Mesenchymal stem cell (in vitro differentiated cells and primary cell): ENCODE measurements around the gene ZNF688.
A peak's percentile ranks its signal among the peaks of the same experiment; 100 is the strongest.

Experiments
- DNase-seq: peaks from one replicate; pipeline ENCODE4 v3.0.0-alpha.2; 2013
- H2AFZ ChIP-seq: one replicate; pipeline ENCODE4 v1.6.1; 2013; ENCODE audit warnings: low read depth, mild to moderate bottlenecking, control low read depth, inconsistent platforms, low read length, moderate library complexity
- H2AK5ac ChIP-seq: 2 replicates; pipeline ENCODE4 v1.6.1; 2013; ENCODE audit warnings: low read length, moderate library complexity, mild to moderate bottlenecking, inconsistent platforms; ENCODE audit not compliant: severe bottlenecking
- H2BK120ac ChIP-seq: one replicate; pipeline ENCODE4 v1.6.1; 2013; ENCODE audit warnings: low read depth, mild to moderate bottlenecking, inconsistent platforms, low read length, moderate library complexity
- H2BK12ac ChIP-seq, 2 experiments: one replicate each; pipeline ENCODE4 v1.6.1; 2013; ENCODE audit warnings: inconsistent platforms in 2 of 2, low read length in 2 of 2, mild to moderate bottlenecking in 2 of 2, moderate library complexity in 2 of 2, control low read depth in 1 of 2
- H2BK15ac ChIP-seq: one replicate; pipeline ENCODE4 v1.6.1; 2013; ENCODE audit warnings: mild to moderate bottlenecking, low read depth, inconsistent platforms; ENCODE audit not compliant: poor library complexity, severe bottlenecking
- H2BK5ac ChIP-seq: 2 replicates; pipeline ENCODE4 v1.6.1; 2013; ENCODE audit warnings: low read depth, mild to moderate bottlenecking, low read length, control low read depth, inconsistent platforms; ENCODE audit not compliant: poor library complexity, severe bottlenecking
- H3K14ac ChIP-seq, 2 experiments: one replicate each; pipeline ENCODE4 v1.6.1; 2013; ENCODE audit warnings: inconsistent platforms in 2 of 2, low read length in 2 of 2, control low read depth in 1 of 2, mild to moderate bottlenecking in 1 of 2, moderate library complexity in 1 of 2
- H3K18ac ChIP-seq, 2 experiments: one replicate each; pipeline ENCODE4 v1.6.1; 2013; ENCODE audit warnings: inconsistent platforms in 2 of 2, low read length in 2 of 2, control low read depth in 1 of 2, low read depth in 1 of 2, mild to moderate bottlenecking in 1 of 2
- H3K23ac ChIP-seq, 2 experiments: one replicate each; pipeline ENCODE4 v1.6.1; 2013; ENCODE audit warnings: inconsistent platforms in 2 of 2, low read length in 2 of 2, mild to moderate bottlenecking in 2 of 2, moderate library complexity in 2 of 2, control low read depth in 1 of 2
- H3K27ac ChIP-seq: 2 replicates; pipeline ENCODE4 v1.5.1; 2013; ENCODE audit warnings: mild to moderate bottlenecking, moderate library complexity, low read length, control low read depth, inconsistent platforms; ENCODE audit not compliant: poor library complexity, severe bottlenecking
- H3K27me3 ChIP-seq, 2 experiments: 2 replicates each; pipeline versions ENCODE4 v1.6.1 to v1.7.0; 2013; ENCODE audit warnings: low read length in 2 of 2, mild to moderate bottlenecking in 2 of 2, moderate library complexity in 2 of 2, control low read depth in 1 of 2, inconsistent platforms in 1 of 2; ENCODE audit not compliant: control insufficient read depth in 1 of 2, insufficient read depth in 1 of 2
- H3K36me3 ChIP-seq, 2 experiments: 2 replicates each; pipeline versions ENCODE4 v1.6.1 to v1.7.0; 2013; ENCODE audit warnings: low read length in 2 of 2, control low read depth in 1 of 2, inconsistent platforms in 1 of 2, low read depth in 1 of 2, mild to moderate bottlenecking in 1 of 2; ENCODE audit not compliant: insufficient read depth in 2 of 2, control insufficient read depth in 1 of 2
- H3K4ac ChIP-seq, 2 experiments: one replicate each; pipeline ENCODE4 v1.6.1; 2013; ENCODE audit warnings: inconsistent platforms in 2 of 2, low read length in 2 of 2, mild to moderate bottlenecking in 2 of 2, moderate library complexity in 2 of 2, control low read depth in 1 of 2, low read depth in 1 of 2
- H3K4me1 ChIP-seq: 2 replicates; pipeline ENCODE4 v1.6.1; 2013; ENCODE audit warnings: low read depth, low read length, control low read depth; ENCODE audit not compliant: control insufficient read depth, insufficient read depth
- H3K4me2 ChIP-seq: 2 replicates; pipeline ENCODE4 v1.6.1; 2013; ENCODE audit warnings: low read length, mild to moderate bottlenecking, inconsistent platforms; ENCODE audit not compliant: poor library complexity, severe bottlenecking
- H3K4me3 ChIP-seq, 2 experiments: 2 replicates each; pipeline versions ENCODE4 v1.5.1 to v1.7.0; 2013; ENCODE audit warnings: low read length in 2 of 2, mild to moderate bottlenecking in 2 of 2, control low read depth in 1 of 2, low read depth in 1 of 2; ENCODE audit not compliant: insufficient read depth in 1 of 2
- H3K79me1 ChIP-seq: replicated peaks from 2 replicates; pipeline ENCODE4 v1.6.1; 2013; ENCODE audit warnings: mild to moderate bottlenecking, control low read depth, low read length, inconsistent platforms; ENCODE audit not compliant: poor library complexity, severe bottlenecking
- H3K9ac ChIP-seq: 2 replicates; pipeline ENCODE4 v1.7.0; 2013; ENCODE audit warnings: mild to moderate bottlenecking, low read length, moderate library complexity
- H3K9me3 ChIP-seq: 2 replicates; pipeline ENCODE4 v1.7.0; 2013; ENCODE audit warnings: mild to moderate bottlenecking, low read length; ENCODE audit not compliant: control insufficient read depth
- H4K8ac ChIP-seq: one replicate; pipeline ENCODE4 v1.6.1; 2013; ENCODE audit warnings: inconsistent platforms, mild to moderate bottlenecking, low read length, moderate library complexity
- H4K91ac ChIP-seq: one replicate; pipeline ENCODE4 v1.6.1; 2013; ENCODE audit warnings: mild to moderate bottlenecking, low read length, inconsistent platforms
- WGBS: methylation state at CpG from one replicate; pipeline ENCODE4 v1.1.7; 2013; ENCODE audit warnings: mixed read lengths; 5-methylcytosine and 5-hydroxymethylcytosine counted together

Gene ZNF688

DNA sequence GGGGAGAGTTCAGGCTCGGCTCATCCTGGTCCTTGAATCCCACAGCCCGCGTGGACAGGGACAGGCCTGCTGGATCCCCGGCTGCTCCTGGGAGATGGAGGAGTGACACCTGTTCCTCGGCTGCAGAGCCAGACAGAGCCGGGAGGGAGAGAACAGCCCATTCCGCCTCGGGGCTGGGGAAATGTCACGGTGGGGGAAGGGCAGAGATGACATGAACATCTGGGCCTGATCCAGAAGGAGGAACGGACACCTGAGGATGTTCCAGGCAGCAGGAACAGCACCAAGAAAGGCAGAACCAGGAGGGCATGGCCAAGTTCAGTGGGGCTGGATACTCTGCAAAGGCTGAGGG lies 15.4 kb downstream of the ZNF688 start:
- H3K23ac ChIP-seq, result no peak overlapping the region
- no peak overlapping the region for H3K9ac ChIP-seq
- 91% methylated on average over 10 of the region's 10 CpGs for WGBS
- H2BK15ac ChIP-seq, result no peak overlapping the region
- peaks cover 7% of the 10 kb centered on the region for H3K4me1 ChIP-seq
- H3K9me3 ChIP-seq, result no peaks in the 10 kb centered on the region
- no peak overlapping the region for H4K8ac ChIP-seq
- no peak for DNase-seq
- no peak overlapping the region for H3K4me3 ChIP-seq
- H2BK5ac ChIP-seq, result no peak overlapping the region
- H2AFZ ChIP-seq, result no peak overlapping the region
- no peak overlapping the region for H2AK5ac ChIP-seq
- no peaks in the 10 kb centered on the region for H3K27me3 ChIP-seq
- no peak overlapping the region for H3K18ac ChIP-seq
- no peak overlapping the region for H3K4ac ChIP-seq
- H2BK12ac ChIP-seq, result no peak overlapping the region
- H3K27ac ChIP-seq, result no peak overlapping the region
- peaks cover 26% of the 10 kb centered on the region for H3K79me1 ChIP-seq
- no peak overlapping the region for H3K14ac ChIP-seq
- H4K91ac ChIP-seq, result no peak overlapping the region
- no peak overlapping the region for H3K4me2 ChIP-seq
- no peak overlapping the region for H2BK120ac ChIP-seq
- peaks cover 27 to 30% of the 10 kb centered on the region in 2 experiments for H3K36me3 ChIP-seq

DNA sequence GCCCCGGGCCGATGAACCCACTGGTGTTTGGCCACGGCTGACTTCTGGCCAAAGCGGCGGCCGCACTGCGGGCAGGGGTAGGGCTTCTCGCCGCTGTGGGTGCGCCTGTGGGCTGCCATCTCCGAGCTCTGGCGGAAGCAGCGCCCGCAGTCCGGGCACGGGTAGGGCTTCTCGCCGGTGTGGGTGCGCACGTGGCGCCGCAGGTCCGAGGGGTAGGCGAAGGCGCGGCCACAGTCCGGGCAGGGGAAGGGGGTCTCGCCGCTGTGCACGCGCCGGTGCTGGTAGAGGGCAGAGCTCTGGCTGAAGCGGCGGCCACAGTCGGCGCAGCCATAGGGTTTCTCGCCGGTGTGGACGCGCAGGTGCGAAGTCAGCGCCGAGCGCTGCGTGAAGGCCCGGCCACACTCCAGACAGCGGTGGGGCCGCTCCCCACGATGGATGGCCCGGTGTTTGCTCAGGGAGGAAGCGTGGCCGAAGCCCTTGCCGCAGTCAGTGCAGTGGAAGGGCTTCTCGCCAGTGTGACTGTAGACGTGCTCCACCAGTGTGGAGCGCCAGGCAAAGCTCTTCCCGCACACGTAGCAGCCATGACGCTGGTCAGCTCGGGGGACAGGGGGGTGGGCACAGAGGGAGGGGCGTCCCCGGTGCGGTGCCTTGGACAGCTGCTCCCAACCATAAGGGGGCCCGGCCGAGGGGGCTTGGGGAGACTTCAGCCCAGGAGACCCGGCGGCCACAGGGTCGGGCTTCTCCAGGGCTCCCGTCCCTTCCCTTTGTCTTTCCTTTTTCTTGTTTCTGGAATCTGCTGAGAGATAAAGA lies 16.0 kb downstream of the ZNF688 start:
- Histone ChIP-seq H3K14ac (no peak overlapping the region), H3K9ac (no peak overlapping the region), H3K36me3 (peaks cover 27 to 30% of the 10 kb centered on the region in 2 experiments), H4K8ac (no peak overlapping the region), H3K4me1 (peaks cover 8% of the 10 kb centered on the region), H3K4ac (no peak overlapping the region), H2BK12ac (no peak overlapping the region), H3K27me3 (no peaks in the 10 kb centered on the region), H4K91ac (no peak overlapping the region), H2BK5ac (no peak overlapping the region), H3K79me1 (peaks cover 27% of the 10 kb centered on the region), H2BK120ac (no peak overlapping the region), H2AK5ac (no peak overlapping the region), H3K23ac (no peak overlapping the region), H3K18ac (no peak overlapping the region), H3K9me3 (no peaks in the 10 kb centered on the region), H3K4me2 (no peak overlapping the region), H2BK15ac (no peak overlapping the region), H3K27ac (no peak overlapping the region), H3K4me3 (no peak overlapping the region), H2AFZ (no peak overlapping the region)
- DNase-seq, result no peak
- WGBS, result 98% methylated on average over 68 of the region's 69 CpGs

DNA sequence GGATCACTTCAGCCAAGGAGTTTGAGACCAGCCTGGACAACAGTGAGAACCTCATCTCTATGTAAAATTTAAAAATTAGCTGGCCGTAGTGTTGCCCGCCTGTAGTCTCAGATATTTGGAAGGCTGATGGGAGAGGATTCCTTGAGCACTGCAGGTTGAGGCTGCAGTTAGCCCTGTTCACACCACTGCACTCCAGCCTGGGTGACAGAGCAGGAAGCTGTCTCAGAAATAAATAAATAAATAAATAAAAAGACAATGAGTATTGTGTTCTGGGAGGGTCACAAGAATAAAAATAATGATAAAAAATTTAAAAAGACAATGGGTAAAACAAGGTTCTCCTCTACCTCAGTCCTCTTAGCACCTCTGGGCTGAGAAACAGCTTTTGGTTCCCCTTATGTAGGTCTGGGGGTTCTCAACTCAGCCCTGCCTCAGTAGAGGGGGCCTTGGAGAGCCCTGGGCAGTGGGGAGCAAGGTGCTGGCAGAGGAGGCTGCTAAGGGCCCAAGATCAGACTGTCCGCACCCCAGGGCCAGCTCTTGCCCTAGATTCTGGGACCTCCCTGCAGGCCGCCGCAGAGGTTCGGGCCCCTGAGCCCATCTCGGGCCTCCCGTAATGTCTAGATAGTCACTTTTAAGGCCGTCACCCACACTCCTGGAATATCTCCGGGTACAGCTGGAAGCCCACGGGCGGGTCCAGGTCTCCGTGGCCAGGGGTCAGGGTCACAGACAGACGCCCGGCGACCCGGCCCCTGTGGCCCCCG lies 16.8 kb downstream of the ZNF688 start:
- no peak overlapping the region for H2AFZ ChIP-seq
- H3K9me3 ChIP-seq, result no peaks in the 10 kb centered on the region
- no peak overlapping the region for H2BK15ac ChIP-seq
- H2AK5ac ChIP-seq, result no peak overlapping the region
- no peak overlapping the region for H3K9ac ChIP-seq
- peaks cover 9% of the 10 kb centered on the region for H3K4me1 ChIP-seq
- H3K4me3 ChIP-seq, result no peak overlapping the region
- WGBS, result 98% methylated on average over 18 of the region's 18 CpGs
- H3K36me3 ChIP-seq, result peaks cover 27 to 30% of the 10 kb centered on the region in 2 experiments
- H4K8ac ChIP-seq, result no peak overlapping the region
- H3K27ac ChIP-seq, result no peak overlapping the region
- H2BK120ac ChIP-seq, result no peak overlapping the region
- no peak overlapping the region for H3K23ac ChIP-seq
- H3K27me3 ChIP-seq, result no peaks in the 10 kb centered on the region
- no peak for DNase-seq
- H3K79me1 ChIP-seq, result peaks cover 27% of the 10 kb centered on the region
- H4K91ac ChIP-seq, result no peak overlapping the region
- H3K4me2 ChIP-seq, result no peak overlapping the region
- no peak overlapping the region for H3K4ac ChIP-seq
- no peak overlapping the region for H3K18ac ChIP-seq
- no peak overlapping the region for H2BK12ac ChIP-seq
- no peak overlapping the region for H3K14ac ChIP-seq
- H2BK5ac ChIP-seq, result no peak overlapping the region

DNA sequence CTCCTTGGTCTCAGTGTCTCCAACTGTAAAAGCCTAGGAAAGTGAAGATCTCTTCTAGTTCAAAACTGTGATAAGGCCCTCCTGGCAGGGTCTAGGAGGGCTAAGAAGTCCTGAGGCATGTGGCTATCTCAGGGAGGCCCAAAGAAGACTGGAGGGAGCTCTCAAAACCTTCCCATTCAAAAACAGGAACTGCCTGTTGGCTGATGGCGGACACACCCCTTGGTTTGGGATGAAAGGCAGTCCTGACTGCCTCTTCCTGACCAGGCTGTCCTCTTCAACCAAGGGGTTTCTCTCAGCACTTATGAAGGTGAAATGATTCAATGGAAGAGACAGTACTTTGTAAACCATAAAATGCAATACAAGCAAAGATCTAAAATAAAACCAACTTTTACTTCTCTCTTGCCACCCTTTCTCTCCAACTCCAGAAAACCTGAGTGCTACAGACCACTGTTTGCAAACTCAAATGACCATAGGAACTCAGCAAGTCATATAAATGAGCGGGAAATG lies 18.1 kb downstream of the ZNF688 start:
- no peak for DNase-seq
- no peak overlapping the region for H2BK120ac ChIP-seq
- 100% methylated on average over 1 of the region's 2 CpGs for WGBS
- no peak overlapping the region for H2BK12ac ChIP-seq
- H3K14ac ChIP-seq, result no peak overlapping the region
- H3K23ac ChIP-seq, result no peak overlapping the region
- no peak overlapping the region for H3K9ac ChIP-seq
- H3K4me1 ChIP-seq, result peaks cover 10% of the 10 kb centered on the region
- peak overlapping the region; percentile 32 for H2BK5ac ChIP-seq
- no peak overlapping the region for H2AK5ac ChIP-seq
- peaks cover 27 to 30% of the 10 kb centered on the region in 2 experiments for H3K36me3 ChIP-seq
- no peak overlapping the region for H3K4me2 ChIP-seq
- no peak overlapping the region for H2AFZ ChIP-seq
- H3K27ac ChIP-seq, result no peak overlapping the region
- no peak overlapping the region for H4K8ac ChIP-seq
- no peak overlapping the region for H2BK15ac ChIP-seq
- H3K27me3 ChIP-seq, result no peaks in the 10 kb centered on the region
- no peak overlapping the region for H3K4me3 ChIP-seq
- no peak overlapping the region for H3K4ac ChIP-seq
- no peaks in the 10 kb centered on the region for H3K9me3 ChIP-seq
- no peak overlapping the region for H4K91ac ChIP-seq
- H3K18ac ChIP-seq, result no peak overlapping the region
- peaks cover 27% of the 10 kb centered on the region for H3K79me1 ChIP-seq
